ENCODE measurements around the gene TSNAX. TPM values are rescaled to one million over a fixed set of nuclear protein-coding genes. Genes with fewer than 3 reads are reported as not detected.

Gene TSNAX
- polyA plus RNA-seq, 1 of the 3 experiments (the other 2 are of a cell fraction), result 15.7 TPM

DNA sequence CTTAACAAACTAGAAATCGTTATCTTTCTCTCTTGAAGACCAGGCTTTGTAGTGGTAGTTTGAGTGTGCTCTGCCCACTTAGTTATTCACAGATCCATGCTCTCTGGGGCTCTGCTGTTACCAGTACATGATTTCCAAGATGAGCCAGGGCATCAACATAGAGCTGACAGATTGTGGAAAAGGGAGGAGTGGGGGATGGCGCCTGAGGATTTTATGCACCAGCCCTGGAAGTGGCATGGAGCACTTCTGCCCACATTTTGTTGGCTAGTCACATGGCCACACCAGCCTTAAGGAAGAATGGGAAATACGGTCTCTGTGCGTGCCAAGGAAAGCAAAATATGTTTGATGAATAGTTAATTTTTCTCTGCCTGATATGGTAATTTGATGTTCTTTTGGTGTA is 18.2 kb downstream of the TSNAX start:
- ChIA-PET POLR2A (no interaction called here), CTCF (interaction anchor here (1.3 to 1.6 kb wide), 2 partner anchors 12 to 44 kb away, joined by 4 to 6 read pairs; no protein-coding TSS in a partner anchor)
- Histone ChIP-seq H3K4me2 (no peak overlapping the region), H3K36me3 (replicated peaks in 1 of 2; ENCODE audit: control insufficient read depth in 1 of 2, insufficient read depth in 2 of 2, low read length in 1 of 2) (peaks cover 37 to 63% of the 10 kb centered on the region in 2 experiments), H3K27me3 (ENCODE audit: insufficient read depth) (no peaks in the 10 kb centered on the region), H3K9ac (no peak overlapping the region), H3K27ac (ENCODE audit: low read depth in 2 of 2, low read length in 1 of 2) (no peak overlapping the region), H3F3A (replicated peaks; ENCODE audit: insufficient read depth) (peaks cover 4% of the 10 kb centered on the region), H4K20me1 (ENCODE audit: insufficient read depth) (no peaks in the 10 kb centered on the region), H3K79me2 (ENCODE audit: insufficient read depth) (peaks cover 19% of the 10 kb centered on the region), H3K4me1 (ENCODE audit: control insufficient read depth in 1 of 2, insufficient read depth in 2 of 2, low read depth in 1 of 2, low read length in 1 of 2) (peaks cover 0 to 6% of the 10 kb centered on the region in 2 experiments; a peak in 1 of 4 replicates), H3K9me2 (no peaks in the 10 kb centered on the region), H3K9me3 (no peaks in the 10 kb centered on the region), H2AFZ (ENCODE audit: low read depth) (no peak overlapping the region), H3K4me3 (ENCODE audit: low read depth in 2 of 2, low read length in 1 of 2) (no peak overlapping the region)
- no peak for DNase-seq
- 99% methylated on average over 4 of the region's 4 CpGs for WGBS (ENCODE audit: low lambda C conversion rate)
- no peak for TF ChIP-seq RCOR1 (IDR thresholded peaks at IDR 0.05; ENCODE audit: low read length)
- TF ChIP-seq PBX3 (IDR thresholded peaks at IDR 0.05), result no peak
- TF ChIP-seq JUND (IDR thresholded peaks at IDR 0.05), result no peak
- TF ChIP-seq GABPA (IDR thresholded peaks at IDR 0.05; ENCODE audit: low read depth), result no peak
- TF ChIP-seq YY1 (IDR thresholded peaks at IDR 0.05; ENCODE audit: low read depth), result no peak
- no peak for TF ChIP-seq RAD21 (IDR thresholded peaks at IDR 0.05; ENCODE audit: low read length)

DNA sequence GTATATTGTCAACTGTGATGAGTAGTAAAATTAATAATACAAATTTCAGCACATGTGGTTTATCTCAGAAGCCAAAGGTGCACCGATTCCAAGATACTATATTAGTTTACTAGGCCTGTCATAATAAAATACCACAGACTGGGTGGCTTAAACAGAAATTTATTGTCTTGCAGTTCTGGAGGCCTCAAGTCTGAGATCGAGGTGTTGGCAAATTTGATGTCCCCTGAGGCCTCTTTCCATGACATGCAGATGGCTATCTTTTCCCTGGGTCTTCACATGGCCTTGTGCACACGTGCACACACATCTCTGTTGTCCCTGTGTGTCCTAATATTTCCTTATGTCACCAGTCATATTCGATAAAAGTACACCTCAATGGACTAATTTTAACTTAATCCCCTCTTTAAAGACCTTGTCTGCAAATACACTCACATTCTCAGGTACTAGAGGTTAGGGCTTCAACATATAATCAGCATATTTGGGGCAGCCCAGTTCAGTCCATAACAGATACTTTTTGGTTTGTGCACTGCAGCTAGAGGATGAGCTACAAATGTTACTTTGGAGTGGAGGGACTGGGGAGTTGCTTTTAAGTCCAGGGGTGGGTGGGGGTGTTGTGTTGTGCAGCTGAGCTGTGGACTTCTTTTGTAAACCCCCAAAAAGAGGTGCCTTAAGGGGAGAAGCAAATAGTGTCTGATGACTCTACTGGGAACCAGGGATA is 21.4 kb downstream of the TSNAX start:
- Histone ChIP-seq H3K36me3 (replicated peaks in 1 of 2; ENCODE audit: control insufficient read depth in 1 of 2, insufficient read depth in 2 of 2, low read length in 1 of 2) (peaks cover 30 to 52% of the 10 kb centered on the region in 2 experiments), H3K9ac (no peak overlapping the region), H3K27me3 (ENCODE audit: insufficient read depth) (no peaks in the 10 kb centered on the region), H3K9me3 (no peaks in the 10 kb centered on the region), H2AFZ (ENCODE audit: low read depth) (no peak overlapping the region), H4K20me1 (ENCODE audit: insufficient read depth) (no peaks in the 10 kb centered on the region), H3K27ac (ENCODE audit: low read depth in 2 of 2, low read length in 1 of 2) (no peak overlapping the region), H3F3A (replicated peaks; ENCODE audit: insufficient read depth) (no peaks in the 10 kb centered on the region), H3K9me2 (no peaks in the 10 kb centered on the region), H3K4me1 (ENCODE audit: control insufficient read depth in 1 of 2, insufficient read depth in 2 of 2, low read depth in 1 of 2, low read length in 1 of 2) (peaks cover 0 to 8% of the 10 kb centered on the region in 2 experiments; a peak in 2 of 4 replicates), H3K4me2 (no peak overlapping the region), H3K4me3 (ENCODE audit: low read depth in 2 of 2, low read length in 1 of 2) (no peak overlapping the region), H3K79me2 (ENCODE audit: insufficient read depth) (peaks cover 28% of the 10 kb centered on the region)
- TF ChIP-seq TCF12 (IDR thresholded peaks at IDR 0.05), result no peak
- no peak for TF ChIP-seq PBX3 (IDR thresholded peaks at IDR 0.05)
- TF ChIP-seq, protein P1, sequence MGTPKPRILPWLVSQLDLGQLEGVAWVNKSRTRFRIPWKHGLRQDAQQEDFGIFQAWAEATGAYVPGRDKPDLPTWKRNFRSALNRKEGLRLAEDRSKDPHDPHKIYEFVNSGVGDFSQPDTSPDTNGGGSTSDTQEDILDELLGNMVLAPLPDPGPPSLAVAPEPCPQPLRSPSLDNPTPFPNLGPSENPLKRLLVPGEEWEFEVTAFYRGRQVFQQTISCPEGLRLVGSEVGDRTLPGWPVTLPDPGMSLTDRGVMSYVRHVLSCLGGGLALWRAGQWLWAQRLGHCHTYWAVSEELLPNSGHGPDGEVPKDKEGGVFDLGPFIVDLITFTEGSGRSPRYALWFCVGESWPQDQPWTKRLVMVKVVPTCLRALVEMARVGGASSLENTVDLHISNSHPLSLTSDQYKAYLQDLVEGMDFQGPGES (IDR thresholded peaks at IDR 0.05; ENCODE audit: low read depth, low read length), result no peak
- TF ChIP-seq RXRA (IDR thresholded peaks at IDR 0.05; ENCODE audit: borderline replicate concordance, low read depth), result no peak
- TF ChIP-seq, protein P2, sequence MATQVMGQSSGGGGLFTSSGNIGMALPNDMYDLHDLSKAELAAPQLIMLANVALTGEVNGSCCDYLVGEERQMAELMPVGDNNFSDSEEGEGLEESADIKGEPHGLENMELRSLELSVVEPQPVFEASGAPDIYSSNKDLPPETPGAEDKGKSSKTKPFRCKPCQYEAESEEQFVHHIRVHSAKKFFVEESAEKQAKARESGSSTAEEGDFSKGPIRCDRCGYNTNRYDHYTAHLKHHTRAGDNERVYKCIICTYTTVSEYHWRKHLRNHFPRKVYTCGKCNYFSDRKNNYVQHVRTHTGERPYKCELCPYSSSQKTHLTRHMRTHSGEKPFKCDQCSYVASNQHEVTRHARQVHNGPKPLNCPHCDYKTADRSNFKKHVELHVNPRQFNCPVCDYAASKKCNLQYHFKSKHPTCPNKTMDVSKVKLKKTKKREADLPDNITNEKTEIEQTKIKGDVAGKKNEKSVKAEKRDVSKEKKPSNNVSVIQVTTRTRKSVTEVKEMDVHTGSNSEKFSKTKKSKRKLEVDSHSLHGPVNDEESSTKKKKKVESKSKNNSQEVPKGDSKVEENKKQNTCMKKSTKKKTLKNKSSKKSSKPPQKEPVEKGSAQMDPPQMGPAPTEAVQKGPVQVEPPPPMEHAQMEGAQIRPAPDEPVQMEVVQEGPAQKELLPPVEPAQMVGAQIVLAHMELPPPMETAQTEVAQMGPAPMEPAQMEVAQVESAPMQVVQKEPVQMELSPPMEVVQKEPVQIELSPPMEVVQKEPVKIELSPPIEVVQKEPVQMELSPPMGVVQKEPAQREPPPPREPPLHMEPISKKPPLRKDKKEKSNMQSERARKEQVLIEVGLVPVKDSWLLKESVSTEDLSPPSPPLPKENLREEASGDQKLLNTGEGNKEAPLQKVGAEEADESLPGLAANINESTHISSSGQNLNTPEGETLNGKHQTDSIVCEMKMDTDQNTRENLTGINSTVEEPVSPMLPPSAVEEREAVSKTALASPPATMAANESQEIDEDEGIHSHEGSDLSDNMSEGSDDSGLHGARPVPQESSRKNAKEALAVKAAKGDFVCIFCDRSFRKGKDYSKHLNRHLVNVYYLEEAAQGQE (IDR thresholded peaks at IDR 0.05; ENCODE audit: low read depth, low read length), result no peak
- TF ChIP-seq MEF2A (IDR thresholded peaks at IDR 0.05; ENCODE audit: borderline replicate concordance, low read depth), result no peak
- ChIA-PET CTCF (interaction anchor here (0.6 to 1.4 kb wide), 3 partner anchors 88 to 1497 kb away, joined by 3 read pairs; no protein-coding TSS in a partner anchor), POLR2A (no interaction called here)
- DNase-seq, result no peak
- 69% methylated on average over 4 of the region's 4 CpGs for WGBS (ENCODE audit: low lambda C conversion rate)
